GM23338 (cell line): ENCODE measurements around the gene SYCN. TPM values are rescaled to one million over a fixed set of nuclear protein-coding genes. Genes with fewer than 3 reads are reported as not detected.

Source experiments
- ATAC-seq: fragments of 200-7000 bp; cut with Tn5 transposase; 3 replicates; pipeline ENCODE4 v1.9.1; 2020
- DNase-seq: peaks from one replicate; pipeline ENCODE4 v3.0.0-alpha.2; 2015; ENCODE audit warnings: low spot score
- H2AFZ ChIP-seq: fragments of 200-600 bp; sonication (generic); 2 replicates; pipeline ENCODE4 v1.8.0; 2016; ENCODE audit warnings: antibody characterized with exemption, mild to moderate bottlenecking, moderate library complexity
- H3F3A ChIP-seq: fragments of 200-600 bp; sonication (generic); replicated peaks from 2 replicates; pipeline ENCODE4 v1.8.0; 2017; ENCODE audit warnings: antibody characterized with exemption, mixed run types, low read depth
- H3K27ac ChIP-seq: fragments of 200-600 bp; sonication (generic); 2 replicates; pipeline ENCODE4 v1.6.1; 2016; ENCODE audit warnings: low read depth
- H3K27me3 ChIP-seq: fragments of 200-600 bp; sonication (generic); 2 replicates; pipeline ENCODE4 v1.8.0; 2016; ENCODE audit warnings: mild to moderate bottlenecking, mixed run types, moderate library complexity; ENCODE audit not compliant: insufficient read depth
- H3K36me3 ChIP-seq: fragments of 200-600 bp; sonication (generic); 2 replicates; pipeline ENCODE4 v1.8.0; 2016; ENCODE audit warnings: mild to moderate bottlenecking; ENCODE audit not compliant: insufficient read depth
- H3K4me1 ChIP-seq: fragments of 200-600 bp; sonication (generic); 2 replicates; pipeline ENCODE4 v1.8.0; 2016; ENCODE audit warnings: mild to moderate bottlenecking, moderate library complexity; ENCODE audit not compliant: insufficient read depth
- H3K4me2 ChIP-seq: fragments of 200-600 bp; sonication (generic); 2 replicates; pipeline ENCODE4 v1.7.1; 2017; ENCODE audit warnings: mixed run types
- H3K4me3 ChIP-seq: fragments of 200-600 bp; sonication (generic); 2 replicates; pipeline ENCODE4 v1.6.1; 2016; ENCODE audit warnings: mixed run types
- H3K79me2 ChIP-seq: fragments of 200-600 bp; sonication (generic); replicated peaks from 2 replicates; pipeline ENCODE4 v1.8.0; 2017; ENCODE audit warnings: mild to moderate bottlenecking; ENCODE audit not compliant: insufficient read depth
- H3K9me2 ChIP-seq: fragments of 200-600 bp; sonication (generic); 2 replicates; pipeline ENCODE4 v1.8.0; 2017; ENCODE audit not compliant: insufficient read depth
- H4K20me1 ChIP-seq: fragments of 200-600 bp; sonication (generic); replicated peaks from 2 replicates; pipeline ENCODE4 v1.8.0; 2017; ENCODE audit warnings: mild to moderate bottlenecking; ENCODE audit not compliant: insufficient read depth
- H3K27ac Mint-ChIP-seq: 2 replicates; pipeline ENCODE4 v1.8.0; 2020; ENCODE audit warnings: inconsistent platforms, mild to moderate bottlenecking, moderate library complexity, mixed read lengths
- H3K27me3 Mint-ChIP-seq: 3 replicates; pipeline ENCODE4 v1.8.0; 2022; ENCODE audit warnings: low read depth, mild to moderate bottlenecking, moderate library complexity, mixed read lengths, inconsistent platforms; ENCODE audit not compliant: insufficient read depth, poor library complexity
- H3K36me3 Mint-ChIP-seq: 3 replicates; pipeline ENCODE4 v1.8.0; 2021; ENCODE audit warnings: low read depth, mild to moderate bottlenecking, inconsistent platforms, moderate library complexity, mixed read lengths
- H3K4me1 Mint-ChIP-seq: 3 replicates; pipeline ENCODE4 v1.8.0; 2020; ENCODE audit warnings: mild to moderate bottlenecking, inconsistent platforms, mixed read lengths
- H3K4me3 Mint-ChIP-seq: 3 replicates; pipeline ENCODE4 v1.8.0; 2021; ENCODE audit warnings: moderate library complexity, mild to moderate bottlenecking, inconsistent platforms, mixed read lengths
- H3K9me3 Mint-ChIP-seq: 3 replicates; pipeline ENCODE4 v1.8.0; 2020; ENCODE audit warnings: moderate library complexity, mild to moderate bottlenecking, inconsistent platforms, mixed read lengths
- CREB1 ChIP-seq: fragments of 250-450 bp; sonication (Bioruptor Pico); IDR thresholded peaks from 2 replicates; pipeline ENCODE4 v1.5.0; 2020; ENCODE audit warnings: low read depth, mild to moderate bottlenecking, moderate library complexity
- CTCF ChIP-seq, 2 experiments: fragments of 200-600 bp in 1 of 2; sonication (generic) in 1 of 2; conservative IDR thresholded peaks; 2 replicates each; pipeline versions ENCODE4 v1.5.1 to v1.6.1; 2016 to 2017; ENCODE audit warnings: antibody characterized with exemption in 2 of 2, low read depth in 2 of 2, mild to moderate bottlenecking in 2 of 2, moderate library complexity in 1 of 2
- EZH2 ChIP-seq: fragments of 200-600 bp; sonication (generic); IDR thresholded peaks from one replicate; pipeline ENCODE4 v1.8.0; 2017; ENCODE audit warnings: antibody characterized with exemption, mild to moderate bottlenecking, low read depth; ENCODE audit not compliant: unreplicated experiment
- POLR2AphosphoS5 ChIP-seq: IDR thresholded peaks from 2 replicates; pipeline ENCODE4 v1.6.1; 2016; ENCODE audit warnings: antibody characterized with exemption, low read depth
- STAT1 ChIP-seq: IDR thresholded peaks from one replicate; pipeline ENCODE4 v1.6.1; 2016; ENCODE audit warnings: antibody characterized with exemption; ENCODE audit not compliant: unreplicated experiment
- ZNF114 ChIP-seq: fragments of 250-450 bp; sonication (Bioruptor Pico); IDR thresholded peaks from 2 replicates; pipeline ENCODE4 v1.5.0; 2020; ENCODE audit warnings: mild to moderate bottlenecking, moderate library complexity
- ZNF331 ChIP-seq: fragments of 250-450 bp; sonication (Bioruptor Pico); IDR thresholded peaks from 2 replicates; pipeline ENCODE4 v1.5.0; 2020; ENCODE audit warnings: low read depth, mild to moderate bottlenecking, moderate library complexity
- ZNF462 ChIP-seq: fragments of 250-450 bp; sonication (Bioruptor Pico); IDR thresholded peaks from 2 replicates; pipeline ENCODE4 v1.5.0; 2020; ENCODE audit warnings: mild to moderate bottlenecking, moderate library complexity
- polyA plus RNA-seq: library from polyadenylated mRNA; unstranded; fragments of >200 nt; fragmentation: Nextera tagmentation; extraction: Ambion mirVana; gene quantifications from 2 replicates; pipeline ENCODE4 v1.2.1, GENCODE V29; 2016
- total RNA-seq: library from RNA; depleted of rRNA; stranded (reverse); fragments of >200 nt; shearing (Covaris generic); gene quantifications from 2 replicates; pipeline ENCODE4 v1.2.3, GENCODE V29; 2014

The SYCN gene
- total and polyA plus RNA-seq, 2 experiments from 2014 or later = not detected

- H3K27me3 Mint-ChIP-seq = peaks cover 44% of the 10 kb centered on the region
These were observed 43.0 kb upstream of the SYCN start for GRCh38 chr19:39246951-39247669.

More at GRCh38 chr19:39246951-39247669, 43.0 kb upstream of the SYCN start:
- TF ChIP-seq POLR2AphosphoS5 = 0 out of 2 replicates have a peak, but pooled peaks have one; percentile 35
- TF ChIP-seq STAT1 = no peak
- peak; percentile 55 for TF ChIP-seq EZH2
- no peak for TF ChIP-seq ZNF114 (CRISPR knock-in tag)
- TF ChIP-seq CTCF (conservative IDR thresholded peaks at IDR 0.05; ENCODE audit: low read depth in 2 of 2) = no peak
- no peak for TF ChIP-seq CREB1 (CRISPR knock-in tag)
- no peak for TF ChIP-seq ZNF331 (CRISPR knock-in tag)
- TF ChIP-seq ZNF462 (CRISPR knock-in tag) = no peak
- DNase-seq = peak; percentile 90
- H3F3A ChIP-seq = no peaks in the 10 kb centered on the region
- H3K27me3 ChIP-seq = peaks cover 62% of the 10 kb centered on the region
- no peaks in the 10 kb centered on the region for H3K79me2 ChIP-seq
- H3K36me3 ChIP-seq = no peaks in the 10 kb centered on the region
- H3K4me2 ChIP-seq = peak overlapping the region; percentile 84
- no peaks in the 10 kb centered on the region; the same call in 2 of the 3 replicates for H3K36me3 Mint-ChIP-seq
- peak overlapping the region; percentile 67 for H3K4me3 Mint-ChIP-seq
- no peaks in the 10 kb centered on the region for H3K9me2 ChIP-seq
- peaks cover 2% of the 10 kb centered on the region; the same call in 1 of the 3 replicates for H3K4me1 Mint-ChIP-seq
- peak overlapping the region; percentile 98 for H2AFZ ChIP-seq
- peak overlapping the region; percentile 55 for H3K4me3 ChIP-seq
- no peaks in the 10 kb centered on the region; the same call in 2 of the 3 replicates for H3K9me3 Mint-ChIP-seq
- no peak overlapping the region for H3K27ac Mint-ChIP-seq
- H3K4me1 ChIP-seq = no peaks in the 10 kb centered on the region; the same call in 1 of the 2 replicates
- H4K20me1 ChIP-seq = no peaks in the 10 kb centered on the region; the same call in 1 of the 2 replicates
- H3K27ac ChIP-seq = no peak overlapping the region
- peak; percentile 78 for ATAC-seq
